ENCODE measurements around the gene EFHC1. TPM values are rescaled to one million over a fixed set of nuclear protein-coding genes. Genes with fewer than 3 reads are reported as not detected.

EFHC1 gene
- total RNA-seq, 1 experiment from 2014 or later, result 12.4 TPM

GRCh38 chr6:52389264-52389625, 30.9 kb upstream of the EFHC1 start:
- CTCF ChIA-PET, result interaction anchor here (1.7 kb wide), 1 partner anchor 11 kb away, joined by 9 read pairs; no protein-coding TSS in a partner anchor
- peak overlapping the region; percentile 54 for H3K27ac ChIP-seq (ENCODE audit: low read depth, low read length)
- BruUV-seq (replicated peaks), result no TSS peak

More at GRCh38 chr6:52389264-52389625, 30.9 kb upstream of the EFHC1 start:
- Histone ChIP-seq H3K9ac (ENCODE audit: low read length) (no peak overlapping the region), H3K36me3 (ENCODE audit: control insufficient read depth in 1 of 2, insufficient read depth in 2 of 2, low read length in 2 of 2) (no peaks in the 10 kb centered on the region), H3K9me2 (ENCODE audit: insufficient read depth) (no peaks in the 10 kb centered on the region), H3K4me1 (ENCODE audit: control insufficient read depth in 1 of 2, insufficient read depth in 2 of 2, low read length in 2 of 2) (peaks cover 25 to 36% of the 10 kb centered on the region in 2 experiments), H3K27me3 (ENCODE audit: insufficient read depth, low read length) (no peaks in the 10 kb centered on the region), H3K9me3 (ENCODE audit: control insufficient read depth in 1 of 2, insufficient read depth in 1 of 2, low read depth in 1 of 2, low read length in 2 of 2) (peaks cover 0 to 9% of the 10 kb centered on the region in 2 experiments; a peak in 1 of 4 replicates), H2AFZ (ENCODE audit: low read depth, low read length, poor library complexity, severe bottlenecking) (no peak overlapping the region), H3K4me2 (ENCODE audit: low read length) (peak overlapping the region; percentile 77), H4K20me1 (ENCODE audit: insufficient read depth) (no peaks in the 10 kb centered on the region), H3K4me3 (replicated peaks in 1 of 2; ENCODE audit: low read depth in 1 of 2, low read length in 2 of 2) (peak overlapping the region in 1 of 2 experiments; percentile 46; a peak in 2 of 4 replicates), H3K79me2 (ENCODE audit: insufficient read depth, low read length) (no peaks in the 10 kb centered on the region)
- RAD21 ChIA-PET (ENCODE audit: low non-redundant PET in 1 of 2, low total read pairs in 2 of 2, uncharacterized antibody in 2 of 2, unreplicated experiment in 2 of 2), result interaction anchor here in 1 of 2 experiments (1.0 kb wide), 1 partner anchor 10 kb away, joined by 4 read pairs; no protein-coding TSS in a partner anchor
- ATAC-seq (peak; percentile 19), DNase-seq (ENCODE audit: low read depth, low spot score) (no peak)
- TF ChIP-seq EZH2 (IDR thresholded peaks at IDR 0.05), result no peak
- no peak for TF ChIP-seq JUND (IDR thresholded peaks at IDR 0.05)
- TF ChIP-seq RAD21 (IDR thresholded peaks at IDR 0.05; ENCODE audit: low read depth), result no peak
- TF ChIP-seq POLR2A (IDR thresholded peaks at IDR 0.05; ENCODE audit: borderline replicate concordance, extremely low read depth, insufficient read depth, insufficient read length), result no peak
- TF ChIP-seq POLR2AphosphoS5 (IDR thresholded peaks at IDR 0.05; ENCODE audit: low read depth, low read length), result no peak
- no peak for TF ChIP-seq YY1 (IDR thresholded peaks at IDR 0.05; ENCODE audit: extremely low read depth, insufficient replicate concordance, low read depth, low read length)
- TF ChIP-seq EGR1 (IDR thresholded peaks at IDR 0.05; ENCODE audit: low read depth), result no peak
- TF ChIP-seq SP1 (IDR thresholded peaks at IDR 0.05; ENCODE audit: low read depth), result no peak
- no peak for TF ChIP-seq CEBPB (IDR thresholded peaks at IDR 0.05; ENCODE audit: low read depth)
- no peak for TF ChIP-seq ELF1 (IDR thresholded peaks at IDR 0.05; ENCODE audit: borderline replicate concordance, low read depth)
- no peak for TF ChIP-seq ZNF274 (IDR thresholded peaks at IDR 0.05; ENCODE audit: low read depth, low read length)
- TF ChIP-seq FOSL1 (IDR thresholded peaks at IDR 0.05; ENCODE audit: low read depth), result no peak
- TF ChIP-seq CBX3 (IDR thresholded peaks at IDR 0.05; ENCODE audit: low read depth), result no peak
- TF ChIP-seq, protein P1, sequence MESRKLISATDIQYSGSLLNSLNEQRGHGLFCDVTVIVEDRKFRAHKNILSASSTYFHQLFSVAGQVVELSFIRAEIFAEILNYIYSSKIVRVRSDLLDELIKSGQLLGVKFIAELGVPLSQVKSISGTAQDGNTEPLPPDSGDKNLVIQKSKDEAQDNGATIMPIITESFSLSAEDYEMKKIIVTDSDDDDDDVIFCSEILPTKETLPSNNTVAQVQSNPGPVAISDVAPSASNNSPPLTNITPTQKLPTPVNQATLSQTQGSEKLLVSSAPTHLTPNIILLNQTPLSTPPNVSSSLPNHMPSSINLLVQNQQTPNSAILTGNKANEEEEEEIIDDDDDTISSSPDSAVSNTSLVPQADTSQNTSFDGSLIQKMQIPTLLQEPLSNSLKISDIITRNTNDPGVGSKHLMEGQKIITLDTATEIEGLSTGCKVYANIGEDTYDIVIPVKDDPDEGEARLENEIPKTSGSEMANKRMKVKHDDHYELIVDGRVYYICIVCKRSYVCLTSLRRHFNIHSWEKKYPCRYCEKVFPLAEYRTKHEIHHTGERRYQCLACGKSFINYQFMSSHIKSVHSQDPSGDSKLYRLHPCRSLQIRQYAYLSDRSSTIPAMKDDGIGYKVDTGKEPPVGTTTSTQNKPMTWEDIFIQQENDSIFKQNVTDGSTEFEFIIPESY (IDR thresholded peaks at IDR 0.05; ENCODE audit: extremely low read depth, insufficient replicate concordance, low read length), result no peak
- no peak for TF ChIP-seq SIN3A (IDR thresholded peaks at IDR 0.05; ENCODE audit: low read depth)
- no peak for TF ChIP-seq TCF7L2 (IDR thresholded peaks at IDR 0.05; ENCODE audit: borderline replicate concordance, extremely low read depth, insufficient read depth, insufficient read length)
- POLR2A ChIA-PET, result no interaction called here
- intact Hi-C loops (cut with micrococcal nuclease), result no loop called here

Measured in HCT116 (cell line).